A172 (cell line): Measurements from ENCODE around the gene NCAM1. TPM values are rescaled to one million over a fixed set of nuclear protein-coding genes. Genes with fewer than 3 reads are reported as not detected.

Experiments
- DNase-seq: peaks from one replicate; pipeline ENCODE4 v3.0.0-alpha.2; 2015; ENCODE audit warnings: low spot score
- total RNA-seq: library from RNA; depleted of rRNA; stranded (reverse); fragments of >200 nt; shearing (Covaris generic); gene quantifications from 2 replicates; pipeline ENCODE4 v1.2.3, GENCODE V29; 2014

Gene NCAM1
- total RNA-seq, 1 experiment from 2014 or later: 9.2 TPM

- no peak for DNase-seq
Measured at GRCh38 chr11:113308601-113309000, 347.4 kb downstream of the NCAM1 start.

DNA sequence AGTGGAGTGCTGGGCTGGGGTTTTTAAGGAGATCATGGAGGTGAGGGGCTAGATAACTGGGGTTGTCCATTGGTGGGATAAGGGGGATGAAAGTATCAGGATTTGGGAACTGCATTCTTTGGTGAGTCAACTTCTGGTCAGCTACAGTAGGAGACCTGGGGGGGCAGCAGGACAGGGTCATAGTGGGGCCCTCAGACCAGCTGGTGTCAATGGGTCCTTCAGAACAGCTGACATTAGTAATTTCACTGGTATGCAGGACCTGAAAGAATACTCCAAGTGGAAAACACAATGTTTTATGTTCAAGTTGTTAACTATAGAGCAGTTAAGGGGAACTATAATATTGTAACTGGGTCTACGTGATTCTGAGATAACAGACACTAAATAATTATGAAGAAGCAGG is 350.3 kb downstream of the NCAM1 start:
- no peak for DNase-seq

DNA sequence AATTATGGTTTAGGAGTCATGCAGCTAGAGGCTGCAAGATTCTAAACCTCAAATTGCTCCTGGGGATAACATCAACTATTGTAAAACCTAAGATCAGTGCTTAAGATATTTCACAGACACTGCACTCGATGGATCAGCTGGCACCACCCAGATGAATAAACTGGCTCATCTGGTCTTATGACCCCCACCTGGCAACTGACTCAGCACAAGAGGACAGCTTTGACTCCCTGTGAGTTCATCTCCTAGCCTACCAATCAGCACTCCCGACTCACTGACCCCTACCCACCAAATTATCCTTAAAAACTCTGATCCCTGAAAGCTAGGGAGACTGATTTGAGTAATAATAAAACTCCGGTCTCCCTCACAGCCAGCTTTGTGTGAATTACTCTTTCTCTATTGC is 352.4 kb downstream of the NCAM1 start:
- DNase-seq: peak; percentile 19

GRCh38 chr11:113314065-113314388 is 352.8 kb downstream of the NCAM1 start:
- no peak for DNase-seq

DNA sequence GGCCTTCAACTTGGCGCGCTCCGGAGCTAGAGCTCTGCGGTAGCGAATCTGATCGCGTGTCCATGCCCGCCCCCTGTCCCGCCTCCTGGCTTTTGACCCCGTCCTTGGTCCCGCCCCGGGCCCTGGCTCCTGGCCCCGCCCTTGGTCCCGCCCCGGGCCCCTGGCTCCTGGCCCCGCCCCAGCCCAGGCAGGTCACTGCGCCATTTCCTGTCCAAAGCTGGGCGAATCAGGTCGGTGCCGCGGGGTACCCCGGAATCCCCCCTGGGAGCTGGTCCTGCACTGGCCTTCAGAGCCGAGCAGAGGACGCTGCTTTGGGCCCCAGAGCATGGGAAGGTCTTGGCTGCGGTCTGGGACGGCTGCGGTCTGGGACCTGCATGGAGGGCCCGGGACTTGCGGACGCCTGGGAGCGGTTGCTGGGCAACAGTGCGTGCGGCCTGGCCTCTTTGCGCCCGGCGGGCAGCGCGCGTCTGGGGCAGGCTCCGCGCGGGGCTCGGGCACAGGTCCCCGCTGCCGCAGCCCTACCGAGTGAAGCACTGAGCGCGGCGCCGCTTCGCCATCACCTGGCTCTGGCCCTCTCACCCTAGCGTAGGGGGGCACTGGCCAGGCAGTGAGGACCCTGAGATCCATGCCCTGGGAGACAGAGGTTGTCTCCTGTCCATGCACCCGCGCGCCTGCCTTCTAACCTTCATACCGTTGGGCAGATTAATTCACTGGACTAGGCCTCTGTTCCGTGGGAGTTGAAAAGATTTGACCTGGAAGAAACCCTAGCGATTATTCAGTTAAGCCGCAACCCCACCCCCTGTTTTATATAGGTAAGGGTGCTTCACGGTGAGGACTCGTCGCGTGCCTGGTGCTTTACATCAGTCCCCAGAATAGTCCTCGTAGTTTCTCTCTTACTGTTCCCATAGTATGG is 353.4 kb downstream of the NCAM1 start, which contains the start of gene TTC12:
Gene TTC12 (plus strand): TSS at position 195 of the 913 bp plus-strand sequence. CDS start 1,675 bp downstream, outside the sequence.
- DNase-seq: peak; percentile 76

GRCh38 chr11:113315811-113316210 is 354.6 kb downstream of the NCAM1 start:
- DNase-seq: no peak

DNA sequence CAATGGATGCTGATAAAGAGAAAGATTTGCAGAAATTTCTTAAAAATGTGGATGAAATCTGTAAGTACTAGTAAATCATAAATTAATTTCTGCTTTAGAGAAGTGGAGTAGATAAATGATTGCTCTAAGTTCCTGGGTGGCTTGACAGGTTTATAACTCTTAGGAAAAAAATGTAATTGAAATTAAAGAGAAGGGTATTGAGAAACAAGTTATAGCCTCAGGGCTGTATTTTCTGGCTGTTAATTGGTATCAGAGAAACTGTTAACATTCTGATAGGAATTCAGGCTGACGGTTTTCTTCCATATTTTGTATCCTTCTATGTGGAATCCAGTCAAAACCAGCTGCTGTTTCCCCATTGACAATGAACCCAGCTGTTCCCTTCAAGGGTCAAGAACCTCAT is 355.0 kb downstream of the NCAM1 start:
- DNase-seq: no peak

- DNase-seq: no peak
Measured at GRCh38 chr11:113317339-113317738, 356.1 kb downstream of the NCAM1 start.

DNA sequence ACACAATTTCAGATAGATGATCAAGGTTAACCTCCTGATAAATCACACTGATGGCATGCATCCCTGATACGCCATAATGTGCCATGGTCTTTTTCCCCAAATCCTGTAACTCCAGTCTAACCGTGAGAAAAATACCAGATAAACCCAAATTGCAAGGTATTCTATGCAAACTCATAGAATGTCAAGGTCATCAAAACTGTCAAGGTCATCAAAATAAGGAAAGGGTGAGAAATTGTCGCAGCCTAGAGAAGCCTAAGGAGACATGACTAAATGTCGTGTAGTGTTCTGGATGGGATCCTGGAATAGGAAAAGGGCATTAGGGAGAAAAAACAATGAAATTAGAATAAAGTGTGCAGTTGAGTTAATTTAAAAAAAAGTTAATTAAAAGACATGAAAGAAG is 357.9 kb downstream of the NCAM1 start:
- no peak for DNase-seq

- no peak for DNase-seq
Measured at GRCh38 chr11:113322158-113322557, 360.9 kb downstream of the NCAM1 start.

- DNase-seq: no peak
Measured at GRCh38 chr11:113324250-113324649, 363.0 kb downstream of the NCAM1 start.
